Measurements from ENCODE around the gene PAAF1.

The PAAF1 gene

GRCh38 chr11:73940801-73941570 is 64.2 kb downstream of the PAAF1 start:
- Histone ChIP-seq H3K4me1 (ENCODE audit: control insufficient read depth in 1 of 2, insufficient read depth in 2 of 2, low read length in 2 of 2) (no peaks in the 10 kb centered on the region), H3K27me3 (ENCODE audit: control insufficient read depth in 1 of 2, insufficient read depth in 2 of 2, low read length in 2 of 2) (no peaks in the 10 kb centered on the region), H3K9ac (ENCODE audit: low read depth in 1 of 2, low read length in 2 of 2) (no peak overlapping the region), H3K27ac (ENCODE audit: low read depth, low read length) (no peak overlapping the region), H3K36me3 (ENCODE audit: control insufficient read depth in 1 of 2, insufficient read depth in 2 of 2, low read length in 2 of 2) (no peaks in the 10 kb centered on the region), H3K4me3 (ENCODE audit: low read depth in 1 of 2, low read length in 2 of 2) (no peak overlapping the region), H3K9me3 (ENCODE audit: control insufficient read depth in 1 of 2, low read length in 2 of 2) (peaks cover 0 to 16% of the 10 kb centered on the region in 2 donors)

- Histone ChIP-seq H3K4me1 (ENCODE audit: control insufficient read depth in 1 of 2, insufficient read depth in 2 of 2, low read length in 2 of 2) (no peaks in the 10 kb centered on the region), H3K4me3 (ENCODE audit: low read depth in 1 of 2, low read length in 2 of 2) (no peak overlapping the region), H3K27me3 (ENCODE audit: control insufficient read depth in 1 of 2, insufficient read depth in 2 of 2, low read length in 2 of 2) (no peaks in the 10 kb centered on the region), H3K27ac (ENCODE audit: low read depth, low read length) (no peak overlapping the region), H3K9ac (ENCODE audit: low read depth in 1 of 2, low read length in 2 of 2) (no peak overlapping the region), H3K36me3 (ENCODE audit: control insufficient read depth in 1 of 2, insufficient read depth in 2 of 2, low read length in 2 of 2) (no peaks in the 10 kb centered on the region), H3K9me3 (ENCODE audit: control insufficient read depth in 1 of 2, low read length in 2 of 2) (peaks cover 0 to 16% of the 10 kb centered on the region in 2 donors)
Measured at GRCh38 chr11:73942010-73942409, 65.2 kb downstream of the PAAF1 start.

DNA sequence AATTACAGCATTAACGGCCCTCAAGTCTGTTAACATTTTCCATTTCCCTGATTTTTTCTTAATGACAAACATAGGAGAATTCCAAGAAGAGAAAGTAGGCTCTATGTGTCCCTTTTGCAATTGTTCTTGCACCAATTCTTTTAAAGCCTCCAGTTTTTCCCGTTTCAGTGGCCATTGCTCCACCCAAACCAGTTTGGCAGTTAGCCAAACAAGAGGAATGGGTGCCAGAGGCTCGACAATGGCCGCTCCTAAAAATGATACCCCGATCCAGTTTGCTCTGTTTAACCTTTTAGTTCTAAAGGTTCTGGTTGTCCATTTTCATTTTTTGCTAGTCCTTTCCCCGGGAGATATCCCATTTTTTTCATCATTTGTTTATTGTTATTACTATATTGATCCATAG is 67.3 kb downstream of the PAAF1 start:
- Histone ChIP-seq H3K9me3 (ENCODE audit: control insufficient read depth in 1 of 2, low read length in 2 of 2) (peaks cover 0 to 16% of the 10 kb centered on the region in 2 donors), H3K4me3 (ENCODE audit: low read depth in 1 of 2, low read length in 2 of 2) (no peak overlapping the region), H3K36me3 (ENCODE audit: control insufficient read depth in 1 of 2, insufficient read depth in 2 of 2, low read length in 2 of 2) (no peaks in the 10 kb centered on the region), H3K27ac (ENCODE audit: low read depth, low read length) (no peak overlapping the region), H3K4me1 (ENCODE audit: control insufficient read depth in 1 of 2, insufficient read depth in 2 of 2, low read length in 2 of 2) (no peaks in the 10 kb centered on the region), H3K27me3 (ENCODE audit: control insufficient read depth in 1 of 2, insufficient read depth in 2 of 2, low read length in 2 of 2) (no peaks in the 10 kb centered on the region), H3K9ac (ENCODE audit: low read depth in 1 of 2, low read length in 2 of 2) (no peak overlapping the region)

- H3K4me1 ChIP-seq (ENCODE audit: control insufficient read depth in 1 of 2, insufficient read depth in 2 of 2, low read length in 2 of 2), result no peaks in the 10 kb centered on the region
- no peaks in the 10 kb centered on the region for H3K36me3 ChIP-seq (ENCODE audit: control insufficient read depth in 1 of 2, insufficient read depth in 2 of 2, low read length in 2 of 2)
- no peak overlapping the region for H3K27ac ChIP-seq (ENCODE audit: low read depth, low read length)
- no peaks in the 10 kb centered on the region for H3K27me3 ChIP-seq (ENCODE audit: control insufficient read depth in 1 of 2, insufficient read depth in 2 of 2, low read length in 2 of 2)
- no peak overlapping the region for H3K9ac ChIP-seq (ENCODE audit: low read depth in 1 of 2, low read length in 2 of 2)
- H3K4me3 ChIP-seq (ENCODE audit: low read depth in 1 of 2, low read length in 2 of 2), result no peak overlapping the region
- H3K9me3 ChIP-seq (ENCODE audit: control insufficient read depth in 1 of 2, low read length in 2 of 2), result peaks cover 0 to 16% of the 10 kb centered on the region in 2 donors
Measured at GRCh38 chr11:73944901-73945300, 68.1 kb downstream of the PAAF1 start.

- Histone ChIP-seq H3K4me3 (ENCODE audit: low read depth in 1 of 2, low read length in 2 of 2) (no peak overlapping the region), H3K4me1 (ENCODE audit: control insufficient read depth in 1 of 2, insufficient read depth in 2 of 2, low read length in 2 of 2) (no peaks in the 10 kb centered on the region)
Measured at GRCh38 chr11:73945396-73945795, 68.6 kb downstream of the PAAF1 start.

GRCh38 chr11:73946798-73947458 is 70.1 kb downstream of the PAAF1 start:
- H3K4me1 ChIP-seq (ENCODE audit: control insufficient read depth in 1 of 2, insufficient read depth in 2 of 2, low read length in 2 of 2), result no peaks in the 10 kb centered on the region
- no peak overlapping the region for H3K9ac ChIP-seq (ENCODE audit: low read depth in 1 of 2, low read length in 2 of 2)
- H3K4me3 ChIP-seq (ENCODE audit: low read depth in 1 of 2, low read length in 2 of 2), result no peak overlapping the region
- no peaks in the 10 kb centered on the region for H3K27me3 ChIP-seq (ENCODE audit: control insufficient read depth in 1 of 2, insufficient read depth in 2 of 2, low read length in 2 of 2)
- no peak overlapping the region for H3K27ac ChIP-seq (ENCODE audit: low read depth, low read length)
- H3K9me3 ChIP-seq (ENCODE audit: control insufficient read depth in 1 of 2, low read length in 2 of 2), result peaks cover 0 to 3% of the 10 kb centered on the region in 2 donors
- H3K36me3 ChIP-seq (ENCODE audit: control insufficient read depth in 1 of 2, insufficient read depth in 2 of 2, low read length in 2 of 2), result no peaks in the 10 kb centered on the region

More at GRCh38 chr11:73945396-73945795, 68.6 kb downstream of the PAAF1 start:
- no peak overlapping the region for H3K27ac ChIP-seq (ENCODE audit: low read depth, low read length)
- H3K9me3 ChIP-seq (ENCODE audit: control insufficient read depth in 1 of 2, low read length in 2 of 2), result peaks cover 0 to 16% of the 10 kb centered on the region in 2 donors
- no peak overlapping the region for H3K9ac ChIP-seq (ENCODE audit: low read depth in 1 of 2, low read length in 2 of 2)
- no peaks in the 10 kb centered on the region for H3K36me3 ChIP-seq (ENCODE audit: control insufficient read depth in 1 of 2, insufficient read depth in 2 of 2, low read length in 2 of 2)
- H3K27me3 ChIP-seq (ENCODE audit: control insufficient read depth in 1 of 2, insufficient read depth in 2 of 2, low read length in 2 of 2), result no peaks in the 10 kb centered on the region

DNA sequence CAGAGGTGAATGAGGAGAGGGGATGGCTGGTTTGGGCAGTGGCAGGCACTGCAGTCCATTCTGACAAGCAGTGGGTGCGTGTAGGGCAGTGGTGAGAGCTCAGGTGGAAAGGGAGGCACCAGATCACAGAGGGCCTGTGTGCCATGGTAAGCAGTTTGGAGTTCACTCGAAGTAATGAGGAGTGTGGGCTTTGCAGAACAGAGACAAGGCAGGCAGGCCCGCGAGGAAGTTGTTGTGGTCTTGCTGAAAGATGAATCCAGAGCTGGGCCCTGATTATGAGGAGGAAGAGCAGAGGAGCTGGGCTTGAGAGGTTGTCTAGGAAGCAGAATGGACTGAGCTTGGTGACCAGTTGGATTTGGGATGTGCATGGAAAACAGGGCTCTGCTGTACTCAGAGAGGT is 72.4 kb downstream of the PAAF1 start:
- Histone ChIP-seq H3K9me3 (ENCODE audit: control insufficient read depth in 1 of 2, low read length in 2 of 2) (no peaks in the 10 kb centered on the region), H3K9ac (ENCODE audit: low read depth in 1 of 2, low read length in 2 of 2) (no peak overlapping the region), H3K4me3 (ENCODE audit: low read depth in 1 of 2, low read length in 2 of 2) (no peak overlapping the region), H3K36me3 (ENCODE audit: control insufficient read depth in 1 of 2, insufficient read depth in 2 of 2, low read length in 2 of 2) (no peaks in the 10 kb centered on the region), H3K27ac (ENCODE audit: low read depth, low read length) (no peak overlapping the region), H3K4me1 (ENCODE audit: control insufficient read depth in 1 of 2, insufficient read depth in 2 of 2, low read length in 2 of 2) (no peaks in the 10 kb centered on the region), H3K27me3 (ENCODE audit: control insufficient read depth in 1 of 2, insufficient read depth in 2 of 2, low read length in 2 of 2) (no peaks in the 10 kb centered on the region)

- no peaks in the 10 kb centered on the region for H3K36me3 ChIP-seq (ENCODE audit: control insufficient read depth in 1 of 2, insufficient read depth in 2 of 2, low read length in 2 of 2)
- H3K4me3 ChIP-seq (ENCODE audit: low read depth in 1 of 2, low read length in 2 of 2), result no peak overlapping the region
- no peak overlapping the region for H3K9ac ChIP-seq (ENCODE audit: low read depth in 1 of 2, low read length in 2 of 2)
- H3K9me3 ChIP-seq (ENCODE audit: control insufficient read depth in 1 of 2, low read length in 2 of 2), result no peaks in the 10 kb centered on the region
- H3K27me3 ChIP-seq (ENCODE audit: control insufficient read depth in 1 of 2, insufficient read depth in 2 of 2, low read length in 2 of 2), result no peaks in the 10 kb centered on the region
- H3K27ac ChIP-seq (ENCODE audit: low read depth, low read length), result no peak overlapping the region
- no peaks in the 10 kb centered on the region for H3K4me1 ChIP-seq (ENCODE audit: control insufficient read depth in 1 of 2, insufficient read depth in 2 of 2, low read length in 2 of 2)
Measured at GRCh38 chr11:73949912-73950311, 73.1 kb downstream of the PAAF1 start.

GRCh38 chr11:73950869-73951710 is 74.3 kb downstream of the PAAF1 start, which contains the start of gene DNAJB13:
Gene DNAJB13 (plus strand): TSS chr11:73951026. CDS start chr11:73951070, 44 bp downstream.
- peaks cover 0 to 5% of the 10 kb centered on the region in 2 donors for H3K4me1 ChIP-seq (ENCODE audit: control insufficient read depth in 1 of 2, insufficient read depth in 2 of 2, low read length in 2 of 2)
- H3K9me3 ChIP-seq (ENCODE audit: control insufficient read depth in 1 of 2, low read length in 2 of 2), result no peaks in the 10 kb centered on the region
- H3K9ac ChIP-seq (ENCODE audit: low read depth in 1 of 2, low read length in 2 of 2), result no peak within 1 kb of the TSS
- no peak within 1 kb of the TSS for H3K27ac ChIP-seq (ENCODE audit: low read depth, low read length)
- H3K27me3 ChIP-seq (ENCODE audit: control insufficient read depth in 1 of 2, insufficient read depth in 2 of 2, low read length in 2 of 2), result no peaks in the 10 kb centered on the region
- H3K36me3 ChIP-seq (ENCODE audit: control insufficient read depth in 1 of 2, insufficient read depth in 2 of 2, low read length in 2 of 2), result no peaks in the 10 kb centered on the region
- no peak within 1 kb of the TSS for H3K4me3 ChIP-seq (ENCODE audit: low read depth in 1 of 2, low read length in 2 of 2)

DNA sequence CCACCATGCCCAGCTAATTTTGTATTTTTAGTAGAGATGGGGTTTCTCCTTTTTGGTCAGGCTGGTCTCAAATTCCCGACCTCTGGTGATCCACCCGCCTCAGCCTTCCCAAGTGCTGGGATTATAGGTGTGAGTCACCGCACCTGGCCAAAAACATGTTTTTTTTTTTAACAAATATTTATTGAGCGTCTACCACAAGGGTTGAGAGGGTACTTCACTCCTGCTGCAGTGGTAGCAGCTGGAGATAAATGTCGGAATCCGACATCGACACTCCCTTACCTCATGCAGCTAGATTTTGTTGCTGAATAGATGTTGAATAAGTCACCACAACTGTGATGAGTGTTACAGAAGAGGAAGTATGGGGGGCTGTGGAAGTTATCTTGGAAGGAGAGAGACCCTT is 75.0 kb downstream of the PAAF1 start:
- no peak overlapping the region for H3K4me3 ChIP-seq (ENCODE audit: low read depth in 1 of 2, low read length in 2 of 2)
- peaks cover 0 to 7% of the 10 kb centered on the region in 2 donors for H3K4me1 ChIP-seq (ENCODE audit: control insufficient read depth in 1 of 2, insufficient read depth in 2 of 2, low read length in 2 of 2)
- H3K9me3 ChIP-seq (ENCODE audit: control insufficient read depth in 1 of 2, low read length in 2 of 2), result no peaks in the 10 kb centered on the region
- no peaks in the 10 kb centered on the region for H3K36me3 ChIP-seq (ENCODE audit: control insufficient read depth in 1 of 2, insufficient read depth in 2 of 2, low read length in 2 of 2)
- no peak overlapping the region for H3K9ac ChIP-seq (ENCODE audit: low read depth in 1 of 2, low read length in 2 of 2)
- H3K27me3 ChIP-seq (ENCODE audit: control insufficient read depth in 1 of 2, insufficient read depth in 2 of 2, low read length in 2 of 2), result no peaks in the 10 kb centered on the region
- H3K27ac ChIP-seq (ENCODE audit: low read depth, low read length), result no peak overlapping the region
